Ishikawa (cell line): ENCODE data around the gene REELD1.

ENCODE experiments used
- CEBPB ChIP-seq: IDR thresholded peaks from 2 replicates; pipeline ENCODE4 v1.6.1; 2012
- EGR1 ChIP-seq: IDR thresholded peaks from 2 replicates; pipeline ENCODE4 v1.6.1; 2012
- ZBTB7A ChIP-seq: IDR thresholded peaks from 2 replicates; pipeline ENCODE4 v1.6.1; 2012; ENCODE audit warnings: low read depth

- TF ChIP-seq EGR1 (no peak), CEBPB (no peak), ZBTB7A (no peak)
These were observed 41.5 kb downstream of the REELD1 start for GRCh38 chr4:146255874-146256273.
